HG02610 (cell line): ENCODE data around the gene PPP1R9A.

Experiments
- ATAC-seq: cut with Tn5 transposase; IDR thresholded peaks from one replicate; pipeline ENCODE4 v1.9.1; 2021; ENCODE audit warnings: mild to moderate bottlenecking, moderate library complexity; ENCODE audit not compliant: unreplicated experiment

PPP1R9A gene

DNA sequence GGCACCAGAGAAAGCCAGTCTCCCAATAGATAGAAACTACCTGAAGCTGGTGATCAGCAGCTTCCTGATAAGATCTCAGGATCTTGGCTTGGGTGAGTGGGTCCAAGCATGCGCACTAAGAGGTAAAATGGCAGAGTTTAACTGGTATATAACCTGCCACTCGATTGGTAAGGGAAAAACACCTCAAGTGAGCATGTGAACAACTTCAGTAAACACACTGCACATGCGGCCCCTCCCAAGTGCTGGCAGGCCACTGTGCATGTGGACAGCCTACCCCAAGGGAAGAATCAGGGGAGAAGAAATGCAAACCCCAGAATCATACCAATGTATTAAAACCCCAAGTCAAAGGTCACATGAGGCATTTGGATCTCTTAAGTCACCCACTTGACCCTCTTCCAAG is 434.6 kb downstream of the PPP1R9A start:
- no peak for ATAC-seq

DNA sequence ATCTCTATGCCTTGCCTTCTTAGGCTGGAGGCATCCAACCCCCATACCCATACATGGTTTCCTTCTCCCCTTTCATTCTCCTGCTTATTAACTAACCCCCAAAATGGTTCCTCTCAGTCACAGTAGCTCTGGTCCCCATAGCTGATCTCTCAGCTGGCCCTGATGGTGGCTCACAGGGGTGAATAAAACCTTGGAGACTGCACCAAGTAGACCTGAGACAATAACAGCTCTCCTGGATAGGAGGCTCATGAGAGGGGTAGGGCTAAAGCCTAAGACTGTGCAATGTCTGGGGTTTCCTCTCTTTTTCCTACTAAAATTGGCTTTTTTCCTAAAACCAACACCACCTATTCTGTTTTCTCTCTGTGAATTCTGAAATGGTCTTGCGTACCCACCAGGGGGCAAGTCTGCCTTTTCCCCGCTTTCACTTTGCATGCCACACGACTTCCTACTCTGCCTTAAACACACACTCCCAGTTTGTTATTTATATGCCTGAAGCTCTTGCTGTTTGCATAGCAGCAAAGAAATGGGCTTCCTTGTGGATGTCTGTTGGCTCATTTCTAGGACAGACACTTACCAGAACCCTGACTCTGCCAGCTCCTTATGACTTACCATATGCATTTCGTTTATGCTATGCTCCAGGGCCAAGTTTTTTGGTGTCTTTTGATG is 435.4 kb downstream of the PPP1R9A start:
- ATAC-seq, result no peak
